Naive B cell (primary cell): ENCODE measurements around the gene HCN4. TPM values are rescaled to one million over a fixed set of nuclear protein-coding genes. Genes with fewer than 3 reads are reported as not detected.

ENCODE experiments used
- ATAC-seq, 2 donors: fragments of 150-1000 bp; cut with Tn5 transposase; 2 replicates each; pipeline ENCODE4 v1.10.0; 2021; ENCODE audit warnings: low read depth in 2 of 2, mild to moderate bottlenecking in 2 of 2, moderate library complexity in 2 of 2
- DNase-seq: peaks from one replicate; pipeline ENCODE4 v3.0.0; 2022
- H3K27ac Mint-ChIP-seq, 6 donors: one replicate each; pipeline ENCODE4 v1.8.0; 2020 to 2022; ENCODE audit warnings: mild to moderate bottlenecking in 6 of 6, mixed read lengths in 6 of 6, moderate library complexity in 5 of 6, inconsistent platforms in 2 of 6
- H3K27me3 Mint-ChIP-seq, 3 donors: one replicate each; pipeline ENCODE4 v1.8.0; 2021 to 2022; ENCODE audit warnings: mixed read lengths in 3 of 3, mild to moderate bottlenecking in 1 of 3
- H3K36me3 Mint-ChIP-seq, 2 donors: one replicate each; pipeline ENCODE4 v1.8.0; 2020 to 2022; ENCODE audit warnings: mixed read lengths in 2 of 2, inconsistent platforms in 1 of 2, mild to moderate bottlenecking in 1 of 2
- H3K4me1 Mint-ChIP-seq, 3 donors: one replicate each; pipeline ENCODE4 v1.8.0; 2020 to 2022; ENCODE audit warnings: mixed read lengths in 3 of 3, inconsistent platforms in 1 of 3, mild to moderate bottlenecking in 1 of 3, moderate library complexity in 1 of 3
- H3K4me3 Mint-ChIP-seq, 8 donors: one replicate each; pipeline ENCODE4 v1.8.0; 2020 to 2022; ENCODE audit warnings: mild to moderate bottlenecking in 8 of 8, mixed read lengths in 8 of 8, moderate library complexity in 8 of 8, inconsistent platforms in 2 of 8
- H3K9me3 Mint-ChIP-seq, 7 donors: one replicate each; pipeline ENCODE4 v1.8.0; 2020 to 2022; ENCODE audit warnings: mixed read lengths in 7 of 7, mild to moderate bottlenecking in 5 of 7, inconsistent platforms in 2 of 7, moderate library complexity in 1 of 7
- polyA plus RNA-seq, 6 donors: library from polyadenylated mRNA; unstranded; fragments of 300-500 nt; fragmentation: Illumina TruSeq; gene quantifications; one replicate each; pipeline ENCODE4 v1.2.3, GENCODE V29; 2021; ENCODE audit warnings: low read depth in 6 of 6

The HCN4 gene
- polyA plus RNA-seq, 6 donors from 2014 or later: not detected

GRCh38 chr15:73354241-73354640 lies 14.5 kb downstream of the HCN4 start:
- no peak for ATAC-seq
- H3K36me3 Mint-ChIP-seq: no peaks in the 10 kb centered on the region

GRCh38 chr15:73353734-73354133 lies 15.0 kb downstream of the HCN4 start:
- Mint-ChIP-seq H3K4me3 (no peak overlapping the region), H3K27me3 (peaks cover 0 to 19% (median 12%) of the 10 kb centered on the region in 3 donors), H3K36me3 (no peaks in the 10 kb centered on the region), H3K9me3 (peaks cover 0 to 2% (median 0%) of the 10 kb centered on the region in 7 donors), H3K27ac (no peak overlapping the region), H3K4me1 (no peaks in the 10 kb centered on the region)
- DNase-seq (no peak), ATAC-seq (no peak)

More at GRCh38 chr15:73354241-73354640, 14.5 kb downstream of the HCN4 start:
- Mint-ChIP-seq H3K4me3 (no peak overlapping the region), H3K9me3 (peaks cover 0 to 2% (median 0%) of the 10 kb centered on the region in 7 donors), H3K4me1 (no peaks in the 10 kb centered on the region), H3K27ac (peak overlapping the region in 1 of 6 donors; percentile 25), H3K27me3 (peaks cover 0 to 19% (median 16%) of the 10 kb centered on the region in 3 donors)
- DNase-seq: no peak

GRCh38 chr15:73352082-73352481 lies 16.7 kb downstream of the HCN4 start:
- Mint-ChIP-seq H3K4me3 (no peak overlapping the region), H3K27me3 (peaks cover 2 to 16% (median 8%) of the 10 kb centered on the region in 3 donors), H3K9me3 (peaks cover 0 to 2% (median 0%) of the 10 kb centered on the region in 7 donors), H3K36me3 (no peaks in the 10 kb centered on the region), H3K27ac (no peak overlapping the region), H3K4me1 (no peaks in the 10 kb centered on the region)
- DNase-seq: no peak
- no peak for ATAC-seq

- Mint-ChIP-seq H3K27ac (no peak overlapping the region), H3K4me1 (no peaks in the 10 kb centered on the region), H3K9me3 (peaks cover 0 to 2% (median 0%) of the 10 kb centered on the region in 7 donors), H3K4me3 (no peak overlapping the region), H3K36me3 (no peaks in the 10 kb centered on the region), H3K27me3 (peaks cover 5 to 7% (median 5%) of the 10 kb centered on the region in 3 donors)
- DNase-seq: no peak
- ATAC-seq: no peak
Observed at GRCh38 chr15:73349191-73349590, 19.6 kb downstream of the HCN4 start.

GRCh38 chr15:73346735-73347312 lies 21.9 kb downstream of the HCN4 start:
- no peak overlapping the region for H3K27ac Mint-ChIP-seq
- ATAC-seq: no peak

GRCh38 chr15:73345658-73346057 lies 23.1 kb downstream of the HCN4 start:
- ATAC-seq: no peak
- H3K4me1 Mint-ChIP-seq: no peaks in the 10 kb centered on the region

More at GRCh38 chr15:73346735-73347312, 21.9 kb downstream of the HCN4 start:
- DNase-seq: peak; percentile 19
- Mint-ChIP-seq H3K27me3 (peaks cover 14 to 18% (median 14%) of the 10 kb centered on the region in 3 donors), H3K36me3 (peaks cover 5 to 9% of the 10 kb centered on the region in 2 donors), H3K4me1 (no peaks in the 10 kb centered on the region), H3K9me3 (peaks cover 6 to 13% (median 8%) of the 10 kb centered on the region in 7 donors), H3K4me3 (no peak overlapping the region)

GRCh38 chr15:73344056-73344455 lies 24.7 kb downstream of the HCN4 start:
- Mint-ChIP-seq H3K27me3 (peaks cover 14 to 18% (median 14%) of the 10 kb centered on the region in 3 donors), H3K9me3 (peaks cover 6 to 13% (median 8%) of the 10 kb centered on the region in 7 donors), H3K36me3 (peaks cover 5 to 9% of the 10 kb centered on the region in 2 donors), H3K4me1 (no peaks in the 10 kb centered on the region), H3K4me3 (no peak overlapping the region), H3K27ac (no peak overlapping the region)
- ATAC-seq (no peak), DNase-seq (no peak)

More at GRCh38 chr15:73345658-73346057, 23.1 kb downstream of the HCN4 start:
- Mint-ChIP-seq H3K9me3 (peaks cover 6 to 13% (median 8%) of the 10 kb centered on the region in 7 donors), H3K36me3 (peaks cover 5 to 9% of the 10 kb centered on the region in 2 donors), H3K4me3 (no peak overlapping the region), H3K27me3 (peaks cover 14 to 18% (median 14%) of the 10 kb centered on the region in 3 donors), H3K27ac (no peak overlapping the region)
- DNase-seq: no peak

GRCh38 chr15:73341886-73342600 lies 26.7 kb downstream of the HCN4 start:
- peaks cover 11 to 19% (median 19%) of the 10 kb centered on the region in 3 donors for H3K27me3 Mint-ChIP-seq
- peak overlapping the region in 1 of 8 donors; percentile 64 for H3K4me3 Mint-ChIP-seq
- H3K4me1 Mint-ChIP-seq: no peaks in the 10 kb centered on the region
- peaks cover 5 to 13% (median 8%) of the 10 kb centered on the region in 7 donors for H3K9me3 Mint-ChIP-seq
- ATAC-seq (no peak), DNase-seq (no peak)
- H3K36me3 Mint-ChIP-seq: peaks cover 5 to 9% of the 10 kb centered on the region in 2 donors
- H3K27ac Mint-ChIP-seq: no peak overlapping the region

GRCh38 chr15:73340502-73341192 lies 28.1 kb downstream of the HCN4 start:
- Mint-ChIP-seq H3K4me3 (no peak overlapping the region), H3K36me3 (peaks cover 5 to 9% of the 10 kb centered on the region in 2 donors), H3K27ac (no peak overlapping the region), H3K27me3 (peaks cover 7 to 27% (median 17%) of the 10 kb centered on the region in 3 donors), H3K9me3 (peaks cover 5 to 13% (median 8%) of the 10 kb centered on the region in 7 donors), H3K4me1 (no peaks in the 10 kb centered on the region)
- DNase-seq: no peak
- no peak for ATAC-seq

- H3K27me3 Mint-ChIP-seq: peaks cover 7 to 24% (median 14%) of the 10 kb centered on the region in 3 donors
- H3K4me3 Mint-ChIP-seq: no peak overlapping the region
- peaks cover 5 to 9% of the 10 kb centered on the region in 2 donors for H3K36me3 Mint-ChIP-seq
- no peaks in the 10 kb centered on the region for H3K4me1 Mint-ChIP-seq
- ATAC-seq (no peak), DNase-seq (no peak)
- no peak overlapping the region for H3K27ac Mint-ChIP-seq
- peaks cover 5 to 12% (median 7%) of the 10 kb centered on the region in 7 donors for H3K9me3 Mint-ChIP-seq
Observed at GRCh38 chr15:73338606-73339374, 30.0 kb downstream of the HCN4 start.

GRCh38 chr15:73338058-73338457 lies 30.7 kb downstream of the HCN4 start:
- no peak overlapping the region for H3K27ac Mint-ChIP-seq
- peaks cover 4 to 17% (median 11%) of the 10 kb centered on the region in 3 donors for H3K27me3 Mint-ChIP-seq

GRCh38 chr15:73337187-73337586 lies 31.6 kb downstream of the HCN4 start:
- H3K4me1 Mint-ChIP-seq: no peaks in the 10 kb centered on the region
- H3K4me3 Mint-ChIP-seq: no peak overlapping the region
- peaks cover 0 to 2% (median 0%) of the 10 kb centered on the region in 7 donors for H3K9me3 Mint-ChIP-seq
- ATAC-seq: no peak
- H3K27ac Mint-ChIP-seq: no peak overlapping the region
- no peak for DNase-seq
- H3K36me3 Mint-ChIP-seq: no peaks in the 10 kb centered on the region
- H3K27me3 Mint-ChIP-seq: peaks cover 0 to 14% (median 4%) of the 10 kb centered on the region in 3 donors

More at GRCh38 chr15:73338058-73338457, 30.7 kb downstream of the HCN4 start:
- H3K9me3 Mint-ChIP-seq: peaks cover 0 to 6% (median 4%) of the 10 kb centered on the region in 7 donors
- no peak for DNase-seq
- H3K4me1 Mint-ChIP-seq: no peaks in the 10 kb centered on the region
- no peak overlapping the region for H3K4me3 Mint-ChIP-seq
- peaks cover 0 to 4% of the 10 kb centered on the region in 2 donors for H3K36me3 Mint-ChIP-seq
- ATAC-seq: no peak

- Mint-ChIP-seq H3K27ac (peak overlapping the region in 1 of 6 donors; percentile 7), H3K9me3 (no peaks in the 10 kb centered on the region), H3K36me3 (no peaks in the 10 kb centered on the region), H3K4me1 (no peaks in the 10 kb centered on the region), H3K27me3 (peaks cover 0 to 14% (median 4%) of the 10 kb centered on the region in 3 donors), H3K4me3 (no peak overlapping the region)
- DNase-seq (no peak), ATAC-seq (no peak)
Observed at GRCh38 chr15:73336756-73337155, 32.0 kb downstream of the HCN4 start.
